ENCODE measurements around the gene IKZF5.

GRCh38 chr10:123043409-123043925, 34.9 kb upstream of the IKZF5 start:
- TF ChIP-seq POLR2A (IDR thresholded peaks at IDR 0.05) = no peak
- peak in 1 of 5 experiments; percentile 31 for TF ChIP-seq CTCF (IDR thresholded peaks at IDR 0.05 in 4 of 5, conservative IDR thresholded peaks at IDR 0.05 in 1 of 5)

All from gastrocnemius medialis (tissue), 4 donors.